Dedifferentiated amniotic fluid mesenchymal stem cell (primary cell): Measurements from ENCODE around the gene HBEGF.

ENCODE experiments used
- DNase-seq: peaks from one replicate; pipeline ENCODE4 v3.0.0-alpha.2; 2016; ENCODE audit errors: extremely low spot score

Gene HBEGF, protein sequence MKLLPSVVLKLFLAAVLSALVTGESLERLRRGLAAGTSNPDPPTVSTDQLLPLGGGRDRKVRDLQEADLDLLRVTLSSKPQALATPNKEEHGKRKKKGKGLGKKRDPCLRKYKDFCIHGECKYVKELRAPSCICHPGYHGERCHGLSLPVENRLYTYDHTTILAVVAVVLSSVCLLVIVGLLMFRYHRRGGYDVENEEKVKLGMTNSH

DNA sequence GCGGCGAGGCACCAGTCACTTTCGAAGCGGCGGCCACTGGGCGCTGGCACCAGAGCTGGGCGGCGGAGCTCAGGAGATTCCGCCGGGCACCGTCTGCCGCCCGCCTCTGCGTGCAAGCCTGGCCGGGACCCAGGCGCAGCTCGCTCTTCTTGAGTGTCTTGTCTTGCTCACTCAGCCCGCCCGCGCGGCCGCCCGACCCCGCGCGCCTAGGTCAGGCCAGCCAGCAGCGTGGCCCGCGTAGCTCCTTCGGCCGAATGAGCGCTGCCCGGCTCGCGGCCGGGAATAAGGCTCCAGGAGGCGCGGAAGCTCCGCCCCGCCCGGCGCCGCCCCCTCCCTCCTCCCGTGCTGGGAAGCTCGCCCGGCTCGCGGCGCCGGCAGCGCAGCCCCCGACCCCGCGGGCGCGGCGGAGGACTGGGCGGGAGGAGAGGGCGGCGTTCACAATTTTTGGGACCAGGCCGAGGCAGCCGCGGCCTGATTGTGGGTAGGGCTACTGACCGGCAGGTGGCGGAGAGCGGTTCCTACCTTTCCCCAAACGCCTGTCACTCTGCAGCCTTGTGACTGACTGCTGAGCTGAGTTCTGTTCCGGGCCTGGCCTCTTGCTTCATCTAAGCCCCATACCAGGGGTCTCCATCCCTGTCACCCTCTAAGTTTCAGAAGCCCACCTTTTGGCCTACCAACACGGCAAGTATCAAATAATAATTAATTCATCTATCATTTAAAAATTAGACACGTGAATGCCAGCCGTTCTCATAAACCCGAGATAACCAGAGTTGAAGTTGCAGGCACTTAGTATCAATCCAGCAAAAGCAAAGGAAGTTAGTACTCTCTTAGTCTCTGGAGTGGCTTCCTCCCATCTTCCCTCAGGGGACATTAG, at the start of gene HBEGF:
TSS of gene HBEGF (minus strand) at position 256 of the 874 bp plus-strand sequence. CDS start 275 bp downstream, outside the sequence.
- peak; percentile 20 for DNase-seq

DNA sequence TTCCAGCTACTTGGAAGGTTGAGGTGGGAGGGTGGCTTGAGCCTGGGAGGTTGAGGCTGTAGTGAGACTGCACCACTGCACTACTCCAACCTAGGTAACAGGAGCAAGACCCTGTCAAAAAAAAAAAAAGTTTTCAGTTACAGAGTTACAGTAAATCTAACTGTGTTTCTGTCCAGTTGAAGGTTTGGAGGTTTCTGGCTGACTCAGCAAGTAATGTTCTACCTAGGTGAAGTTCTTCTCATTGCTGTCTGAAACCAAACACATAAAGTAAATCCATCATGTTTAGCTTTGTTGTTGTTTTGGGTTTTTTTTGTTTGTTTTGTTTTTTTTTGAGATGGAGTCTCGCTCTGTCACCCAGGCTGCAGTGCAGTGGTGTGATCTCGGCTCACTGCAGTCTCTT, 47.3 kb upstream of the HBEGF start:
- no peak for DNase-seq

DNA sequence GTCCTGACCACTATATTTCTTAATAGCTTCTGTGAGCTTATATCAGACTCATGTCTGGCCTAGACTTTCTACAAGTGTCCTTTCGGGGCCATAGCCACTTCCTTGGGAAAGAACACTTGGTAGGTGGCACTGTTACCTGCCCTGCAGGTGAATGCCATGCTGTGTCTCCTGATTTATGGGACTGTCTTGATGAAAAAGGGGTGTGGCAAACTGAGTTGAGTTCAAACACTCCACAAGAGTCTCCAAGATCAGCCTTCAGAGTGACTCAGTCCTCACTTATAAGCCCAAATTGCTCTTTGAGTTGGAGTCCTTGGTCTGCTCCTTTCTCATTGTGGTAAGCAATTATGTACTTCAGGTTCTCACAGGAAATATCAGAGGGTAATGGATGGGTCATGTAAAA, 45.3 kb upstream of the HBEGF start:
- DNase-seq, result no peak

- peak; percentile 82 for DNase-seq
These were observed 44.9 kb upstream of the HBEGF start for GRCh38 chr5:140391312-140391711.

- DNase-seq, result no peak
These were observed 41.6 kb upstream of the HBEGF start for GRCh38 chr5:140388052-140388451.

GRCh38 chr5:140383300-140383699, 36.9 kb upstream of the HBEGF start:
- no peak for DNase-seq

- DNase-seq, result no peak
These were observed 36.5 kb upstream of the HBEGF start for GRCh38 chr5:140382866-140383265.

DNA sequence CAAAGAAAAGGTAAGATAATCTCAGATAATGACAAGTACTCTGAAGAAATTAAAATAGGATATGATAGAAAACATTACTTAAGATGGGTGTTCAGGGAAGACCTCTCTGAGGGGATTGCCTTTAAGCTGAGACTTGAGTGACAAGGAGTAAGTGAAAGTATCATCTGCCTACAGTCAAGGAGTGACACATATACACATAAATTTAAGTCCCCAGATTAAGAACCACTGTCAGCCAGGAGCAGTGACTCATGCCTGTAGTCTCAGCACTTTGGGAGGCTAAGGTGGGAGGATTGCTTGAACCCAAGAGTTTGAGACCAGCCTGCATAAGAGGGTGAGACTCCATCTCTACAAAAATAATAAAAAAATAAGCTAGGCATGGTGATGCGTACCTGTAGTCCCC, 35.6 kb upstream of the HBEGF start:
- DNase-seq, result no peak

DNA sequence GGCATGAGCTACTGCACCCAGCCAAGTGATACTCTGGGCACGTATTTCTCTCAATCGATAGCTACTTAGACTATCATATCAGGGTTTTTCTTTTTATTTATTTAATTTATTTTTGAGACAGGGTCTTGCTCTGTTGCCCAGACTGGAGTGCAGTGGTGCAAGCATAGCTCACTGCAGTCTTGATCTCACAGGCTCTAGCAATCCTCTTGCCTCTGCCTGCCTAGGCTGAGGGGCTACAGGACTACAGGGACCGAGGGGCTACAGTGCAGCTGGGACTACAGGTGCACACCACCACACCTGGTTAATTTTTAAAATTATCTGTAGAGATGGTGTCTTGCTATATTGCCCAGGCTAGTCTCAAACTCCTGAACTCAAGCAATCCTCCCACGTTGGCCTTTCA, 34.9 kb upstream of the HBEGF start:
- no peak for DNase-seq

GRCh38 chr5:140372971-140373487, 26.6 kb upstream of the HBEGF start:
- DNase-seq, result peak; percentile 80

DNA sequence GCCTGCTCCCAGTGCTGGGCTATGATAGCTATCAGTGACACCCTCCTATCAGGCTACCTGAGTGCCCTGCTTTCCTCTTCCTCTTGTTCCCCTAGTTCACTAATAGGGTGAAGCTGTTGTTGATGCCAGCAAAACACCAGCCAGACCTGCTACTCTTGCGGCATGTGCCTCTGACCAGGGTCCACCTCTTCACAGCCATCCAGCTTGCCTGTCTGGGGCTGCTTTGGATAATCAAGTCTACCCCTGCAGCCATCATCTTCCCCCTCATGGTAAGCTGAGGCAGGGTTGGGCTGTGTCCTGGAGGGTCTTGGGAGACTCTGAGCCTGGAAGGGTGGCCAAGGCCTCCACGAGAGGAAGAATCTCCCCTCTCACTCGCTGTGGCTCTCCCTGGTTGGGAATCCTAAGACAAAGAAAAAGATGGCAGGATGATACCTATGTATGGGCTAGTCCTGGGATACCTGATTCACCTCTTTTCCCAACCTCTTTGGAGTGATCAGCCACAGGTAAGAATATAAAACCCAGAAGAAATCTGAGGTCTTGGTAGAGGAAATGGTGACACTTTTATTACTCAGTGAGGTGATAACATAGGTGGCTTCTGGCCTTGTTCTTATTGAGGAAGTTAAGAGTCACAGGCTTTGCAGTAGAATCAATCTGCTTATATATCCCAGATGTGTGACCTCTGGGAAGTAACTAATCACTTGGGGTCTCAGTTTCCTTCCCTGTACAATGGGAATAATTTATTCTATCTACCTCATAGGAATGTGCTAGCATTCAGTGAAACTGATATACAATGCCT, 25.2 kb upstream of the HBEGF start:
- DNase-seq, result no peak

DNA sequence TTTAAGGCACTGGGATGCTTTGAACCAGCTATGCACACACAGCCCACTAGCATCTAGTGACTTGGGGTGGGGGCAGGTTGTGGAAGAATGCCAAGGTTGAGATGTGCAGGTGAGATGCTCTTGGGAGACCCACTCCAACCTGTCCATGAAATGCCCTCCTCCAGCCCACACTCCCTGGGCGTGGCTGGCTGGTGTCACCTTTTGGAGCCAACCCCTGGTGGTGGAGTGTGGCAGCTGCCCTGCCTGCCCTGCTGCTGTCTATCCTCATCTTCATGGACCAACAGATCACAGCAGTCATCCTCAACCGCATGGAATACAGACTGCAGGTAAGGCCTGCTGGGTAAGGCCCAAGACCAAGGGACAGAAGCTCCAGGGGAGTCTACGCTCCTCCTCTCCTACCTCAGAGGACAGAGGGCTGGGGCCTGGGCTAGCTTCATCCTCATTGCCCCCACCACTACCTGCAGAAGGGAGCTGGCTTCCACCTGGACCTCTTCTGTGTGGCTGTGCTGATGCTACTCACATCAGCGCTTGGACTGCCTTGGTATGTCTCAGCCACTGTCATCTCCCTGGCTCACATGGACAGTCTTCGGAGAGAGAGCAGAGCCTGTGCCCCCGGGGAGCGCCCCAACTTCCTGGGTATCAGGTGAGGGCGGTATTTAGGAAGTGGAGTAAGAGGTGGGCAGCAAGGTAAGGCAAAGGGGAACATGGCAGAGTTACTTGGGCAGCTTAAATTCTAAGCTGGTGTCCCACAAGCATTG, 21.0 kb upstream of the HBEGF start:
- DNase-seq, result no peak

DNA sequence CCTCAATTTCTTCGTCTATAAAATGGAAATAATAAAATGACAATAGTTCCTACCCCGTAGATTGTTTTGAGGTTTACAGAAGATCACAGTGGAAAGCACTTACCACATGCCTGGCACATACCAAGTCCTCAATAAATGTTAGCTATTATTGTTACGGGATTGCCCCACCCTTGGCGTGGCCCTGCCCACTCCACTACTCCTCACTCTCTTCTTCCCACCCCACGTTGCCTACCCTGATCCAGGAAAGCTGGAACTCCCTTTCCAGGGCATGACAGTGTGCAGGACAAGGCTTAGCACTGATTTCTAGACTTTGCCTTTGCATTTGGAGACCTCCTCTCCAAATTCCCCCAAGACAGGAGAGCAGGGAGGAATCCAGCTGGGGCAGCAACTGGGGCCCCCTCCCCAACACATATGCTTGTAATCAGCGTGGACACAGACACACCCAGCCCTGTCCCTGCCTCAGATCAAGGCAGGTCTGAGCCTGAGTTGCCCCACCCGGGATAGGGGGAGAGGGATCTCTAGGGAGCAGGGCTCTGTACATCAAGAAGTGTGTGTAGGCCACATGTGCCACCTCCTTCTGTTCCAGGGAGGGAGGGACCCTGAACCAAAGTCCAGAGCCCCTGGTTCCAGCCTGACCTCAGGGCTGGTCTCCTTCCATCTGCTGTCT, 20.3 kb upstream of the HBEGF start:
- DNase-seq, result no peak

DNA sequence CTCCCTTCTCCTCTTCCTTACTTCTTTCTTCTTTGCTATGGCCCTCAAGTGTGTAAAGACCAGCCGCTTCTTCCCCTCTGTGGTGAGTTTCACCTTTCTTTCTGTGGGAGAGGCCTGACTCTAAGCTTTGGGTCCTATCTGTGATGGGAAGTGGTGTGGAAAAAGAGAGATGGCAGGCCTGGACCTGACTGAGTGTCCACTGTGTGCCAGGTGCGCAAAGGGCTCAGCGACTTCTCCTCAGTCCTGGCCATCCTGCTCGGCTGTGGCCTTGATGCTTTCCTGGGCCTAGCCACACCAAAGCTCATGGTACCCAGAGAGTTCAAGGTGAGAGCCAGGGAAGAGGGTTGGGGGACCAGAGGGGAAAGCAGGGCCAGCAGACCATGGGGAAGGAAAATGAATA, 19.5 kb upstream of the HBEGF start:
- DNase-seq, result no peak

GRCh38 chr5:140365282-140365681, 18.9 kb upstream of the HBEGF start:
- no peak for DNase-seq

GRCh38 chr5:140364472-140364765, 18.0 kb upstream of the HBEGF start:
- no peak for DNase-seq

- no peak for DNase-seq
These were observed 17.4 kb upstream of the HBEGF start for GRCh38 chr5:140363631-140364471.

DNA sequence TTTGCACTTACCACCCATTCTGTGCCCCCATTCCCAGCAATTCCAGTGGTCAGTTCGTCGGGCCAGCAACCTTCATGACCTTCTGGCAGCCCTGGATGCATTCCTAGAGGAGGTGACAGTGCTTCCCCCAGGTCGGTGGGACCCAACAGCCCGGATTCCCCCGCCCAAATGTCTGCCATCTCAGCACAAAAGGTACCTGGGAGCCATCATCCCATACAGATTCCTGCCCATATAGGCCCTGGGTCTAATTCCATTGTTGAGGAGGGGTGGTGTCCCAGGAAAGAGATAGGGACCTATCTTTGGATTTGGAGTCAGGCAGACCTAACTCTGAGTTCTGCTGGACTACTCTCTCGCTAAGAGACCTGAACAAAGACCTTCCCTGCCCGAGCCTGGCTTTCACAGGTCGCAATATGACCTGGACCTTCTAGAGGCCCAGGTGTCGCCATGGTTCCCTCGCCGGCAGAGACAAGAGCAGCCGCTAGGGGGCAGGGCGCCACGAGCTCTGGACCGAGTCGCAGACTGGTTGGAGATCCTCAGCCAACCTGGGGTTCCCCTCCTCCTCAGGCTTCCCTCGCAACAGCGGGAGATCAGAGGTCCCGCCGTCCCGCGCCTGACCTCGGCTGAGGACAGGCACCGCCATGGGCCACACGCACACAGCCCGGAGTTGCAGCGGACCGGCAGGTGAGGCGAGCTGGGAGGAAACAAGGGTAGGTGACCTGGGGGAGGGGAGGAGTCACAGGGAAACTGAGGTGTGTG, 16.6 kb upstream of the HBEGF start:
- peak; percentile 40 for DNase-seq

DNA sequence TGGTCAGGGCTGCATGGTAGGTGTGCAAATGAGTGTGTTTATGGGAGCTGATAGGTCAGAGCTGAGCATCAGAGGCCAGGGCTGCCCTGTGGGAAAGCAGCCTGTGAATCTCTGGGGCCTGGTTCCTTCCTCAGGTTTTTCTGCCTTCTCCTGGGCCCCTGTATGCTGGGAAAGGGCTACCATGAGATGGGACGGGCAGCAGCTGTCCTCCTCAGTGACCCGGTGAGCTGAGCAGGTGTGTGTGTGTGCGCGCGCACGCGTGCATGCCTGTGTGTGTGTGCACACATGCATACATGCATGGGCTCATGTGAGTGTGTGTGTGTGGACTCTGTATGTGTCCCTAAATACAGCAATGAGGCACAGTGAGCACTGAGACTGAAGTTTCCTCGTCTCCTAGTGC, 15.9 kb upstream of the HBEGF start:
- no peak for DNase-seq

GRCh38 chr5:140361901-140362300, 15.5 kb upstream of the HBEGF start:
- no peak for DNase-seq
